ENCODE measurements around the gene KCTD21.

KCTD21 gene

DNA sequence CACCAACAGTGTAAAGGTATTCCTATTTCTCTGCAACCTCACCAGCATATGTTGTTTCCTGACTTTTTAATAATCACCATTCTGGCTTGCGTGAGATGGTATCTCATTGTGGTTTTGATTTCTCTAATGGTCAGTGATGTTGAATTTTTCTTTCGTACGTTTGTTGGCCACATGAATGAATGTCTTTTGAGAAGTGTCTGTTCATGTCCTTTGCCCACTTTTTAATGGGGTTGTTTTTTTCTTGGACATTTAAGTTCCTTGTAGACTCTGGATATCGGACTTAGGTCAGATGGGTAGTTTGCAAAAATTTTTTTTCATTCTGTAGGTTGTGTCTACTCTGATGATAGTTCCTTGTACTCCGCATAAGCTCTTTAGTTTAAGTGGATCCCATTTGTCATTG lies 23.1 kb upstream of the KCTD21 start:
- TF ChIP-seq CTCF (IDR thresholded peaks at IDR 0.05; ENCODE audit: insufficient read depth, low read length): no peak
- no peak for TF ChIP-seq SPI1 (IDR thresholded peaks at IDR 0.05; ENCODE audit: borderline replicate concordance, low read depth)
- TF ChIP-seq POLR2AphosphoS5 (IDR thresholded peaks at IDR 0.05; ENCODE audit: low read depth): no peak
- TF ChIP-seq GABPA (IDR thresholded peaks at IDR 0.05; ENCODE audit: low read depth): no peak
- no peak for TF ChIP-seq REST (IDR thresholded peaks at IDR 0.05; ENCODE audit: insufficient replicate concordance, low read depth)
- DNase-seq (ENCODE audit: low read depth in 1 of 2, low spot score in 1 of 2): no peak
- no peaks in the 10 kb centered on the region for H3K27me3 ChIP-seq (ENCODE audit: insufficient read depth, poor library complexity, severe bottlenecking)
- H3K27ac ChIP-seq (replicated peaks): no peak overlapping the region
- no peak overlapping the region for H3K4me3 ChIP-seq (replicated peaks; ENCODE audit: insufficient read depth, low read length)

DNA sequence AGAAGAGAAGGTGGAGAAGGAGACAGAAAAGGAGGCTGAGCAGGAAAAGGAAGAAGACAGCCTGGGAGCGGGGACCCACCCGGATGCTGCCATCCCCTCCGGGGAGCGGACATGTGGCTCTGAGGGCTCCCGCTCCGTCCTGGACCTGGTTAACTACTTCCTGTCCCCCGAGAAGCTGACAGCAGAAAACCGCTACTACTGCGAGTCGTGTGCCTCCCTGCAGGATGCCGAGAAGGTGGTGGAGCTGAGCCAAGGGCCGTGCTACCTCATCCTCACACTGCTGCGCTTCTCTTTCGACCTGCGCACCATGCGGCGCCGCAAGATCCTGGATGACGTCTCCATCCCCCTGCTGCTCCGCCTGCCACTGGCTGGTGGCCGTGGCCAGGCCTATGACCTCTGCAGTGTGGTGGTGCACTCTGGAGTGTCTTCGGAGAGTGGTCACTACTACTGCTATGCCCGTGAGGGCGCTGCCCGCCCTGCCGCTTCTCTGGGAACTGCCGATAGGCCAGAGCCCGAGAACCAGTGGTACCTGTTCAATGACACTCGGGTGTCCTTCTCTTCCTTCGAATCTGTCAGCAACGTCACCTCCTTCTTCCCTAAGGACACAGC lies 21.7 kb upstream of the KCTD21 start:
- Histone ChIP-seq H3K4me3 (replicated peaks; ENCODE audit: insufficient read depth, low read length) (no peak overlapping the region), H3K27ac (replicated peaks) (no peak overlapping the region), H3K27me3 (ENCODE audit: insufficient read depth, poor library complexity, severe bottlenecking) (no peaks in the 10 kb centered on the region)
- no peak for DNase-seq (ENCODE audit: low read depth in 1 of 2, low spot score in 1 of 2)
- TF ChIP-seq POLR2AphosphoS5 (IDR thresholded peaks at IDR 0.05; ENCODE audit: low read depth): no peak
- no peak for TF ChIP-seq CTCF (IDR thresholded peaks at IDR 0.05; ENCODE audit: insufficient read depth, low read length)
- TF ChIP-seq REST (IDR thresholded peaks at IDR 0.05; ENCODE audit: insufficient replicate concordance, low read depth): no peak
- no peak for TF ChIP-seq GABPA (IDR thresholded peaks at IDR 0.05; ENCODE audit: low read depth)
- TF ChIP-seq SPI1 (IDR thresholded peaks at IDR 0.05; ENCODE audit: borderline replicate concordance, low read depth): no peak

DNA sequence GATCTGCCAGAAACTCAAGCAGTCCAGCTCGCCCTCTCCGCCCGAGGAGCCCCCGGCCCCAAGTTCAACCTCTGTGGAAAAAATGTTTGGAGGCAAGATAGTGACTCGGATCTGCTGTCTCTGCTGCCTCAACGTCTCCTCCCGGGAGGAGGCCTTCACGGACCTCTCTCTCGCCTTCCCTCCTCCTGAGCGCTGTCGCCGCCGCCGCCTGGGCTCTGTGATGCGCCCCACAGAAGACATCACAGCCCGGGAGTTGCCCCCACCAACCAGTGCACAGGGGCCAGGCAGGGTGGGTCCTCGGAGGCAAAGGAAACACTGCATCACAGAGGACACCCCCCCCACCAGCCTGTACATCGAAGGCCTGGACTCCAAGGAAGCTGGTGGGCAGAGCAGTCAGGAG lies 21.1 kb upstream of the KCTD21 start:
- TF ChIP-seq GABPA (IDR thresholded peaks at IDR 0.05; ENCODE audit: low read depth) (no peak), REST (IDR thresholded peaks at IDR 0.05; ENCODE audit: insufficient replicate concordance, low read depth) (no peak), SPI1 (IDR thresholded peaks at IDR 0.05; ENCODE audit: borderline replicate concordance, low read depth) (no peak), POLR2AphosphoS5 (IDR thresholded peaks at IDR 0.05; ENCODE audit: low read depth) (no peak), CTCF (IDR thresholded peaks at IDR 0.05; ENCODE audit: insufficient read depth, low read length) (no peak)
- no peaks in the 10 kb centered on the region for H3K27me3 ChIP-seq (ENCODE audit: insufficient read depth, poor library complexity, severe bottlenecking)
- H3K27ac ChIP-seq (replicated peaks): no peak overlapping the region
- no peak for DNase-seq (ENCODE audit: low read depth in 1 of 2, low spot score in 1 of 2)
- H3K4me3 ChIP-seq (replicated peaks; ENCODE audit: insufficient read depth, low read length): no peak overlapping the region
